GM10248 (cell line): ENCODE results near the gene ERBB4.

ENCODE experiments used
- CTCF ChIA-PET: fragments of 300-600 bp; sonication (Branson Sonifier 250); formaldehyde crosslinking; extraction: SDS; loops from one replicate; lab custom pipeline; 2021; ENCODE audit warnings: antibody characterized with exemption; lab: Yijun Ruan, JAX
- POLR2A ChIA-PET: fragments of 350-650 bp; sonication (Branson Sonifier 250); formaldehyde crosslinking; extraction: SDS; loops from one replicate; lab custom pipeline; 2020; ENCODE audit warnings: antibody characterized with exemption; lab: Yijun Ruan, JAX
- DNase-seq: peaks from one replicate; pipeline ENCODE4 v3.0.0; 2012; ENCODE audit errors: extremely low spot score
- CTCF ChIP-seq: IDR thresholded peaks from 2 replicates; pipeline ENCODE4 v1.5.1; 2012; ENCODE audit warnings: mild to moderate bottlenecking, low read depth; ENCODE audit errors: extremely low read depth, missing control alignments, control extremely low read depth

ERBB4 gene

GRCh38 chr2:212073360-212073759 is 465.2 kb downstream of the ERBB4 start:
- ChIA-PET CTCF (interaction anchor here (0.9 to 1.5 kb wide), 3 partner anchors 10 to 13 kb away, joined by 3 to 4 read pairs (median 3); no protein-coding TSS in a partner anchor), POLR2A (no interaction called here)
- DNase-seq = no peak
- no peak for TF ChIP-seq CTCF

- no peak for TF ChIP-seq CTCF
- ChIA-PET CTCF (no interaction called here), POLR2A (no interaction called here)
- DNase-seq = no peak
Observed at GRCh38 chr2:212066546-212066945, 472.1 kb downstream of the ERBB4 start.

- DNase-seq = no peak
- TF ChIP-seq CTCF = no peak
- ChIA-PET POLR2A (no interaction called here), CTCF (no interaction called here)
Observed at GRCh38 chr2:212064318-212064717, 474.3 kb downstream of the ERBB4 start.

- ChIA-PET CTCF (interaction anchor here (0.8 to 1.0 kb wide), 2 partner anchors 11 to 16 kb away, joined by 3 read pairs; no protein-coding TSS in a partner anchor), POLR2A (no interaction called here)
- no peak for TF ChIP-seq CTCF
- no peak for DNase-seq
Observed at GRCh38 chr2:212052412-212053159, 486.0 kb downstream of the ERBB4 start.

GRCh38 chr2:212050871-212051270 is 487.7 kb downstream of the ERBB4 start:
- DNase-seq = no peak
- POLR2A ChIA-PET = no interaction called here
- TF ChIP-seq CTCF = no peak
- CTCF ChIA-PET = no interaction called here

GRCh38 chr2:212042562-212042961 is 496.0 kb downstream of the ERBB4 start:
- ChIA-PET CTCF (interaction anchor here (1.2 to 1.3 kb wide), 2 partner anchors 10 to 13 kb away, joined by 3 read pairs; no protein-coding TSS in a partner anchor), POLR2A (no interaction called here)
- DNase-seq = no peak
- TF ChIP-seq CTCF = no peak
